ENCODE measurements around the gene LACTB.
"Not testable (repeated sequence)": the region's sequence is repeated elsewhere in the genome, so short reads cannot be mapped to it uniquely, and the experiment has no call there.

LACTB gene

DNA sequence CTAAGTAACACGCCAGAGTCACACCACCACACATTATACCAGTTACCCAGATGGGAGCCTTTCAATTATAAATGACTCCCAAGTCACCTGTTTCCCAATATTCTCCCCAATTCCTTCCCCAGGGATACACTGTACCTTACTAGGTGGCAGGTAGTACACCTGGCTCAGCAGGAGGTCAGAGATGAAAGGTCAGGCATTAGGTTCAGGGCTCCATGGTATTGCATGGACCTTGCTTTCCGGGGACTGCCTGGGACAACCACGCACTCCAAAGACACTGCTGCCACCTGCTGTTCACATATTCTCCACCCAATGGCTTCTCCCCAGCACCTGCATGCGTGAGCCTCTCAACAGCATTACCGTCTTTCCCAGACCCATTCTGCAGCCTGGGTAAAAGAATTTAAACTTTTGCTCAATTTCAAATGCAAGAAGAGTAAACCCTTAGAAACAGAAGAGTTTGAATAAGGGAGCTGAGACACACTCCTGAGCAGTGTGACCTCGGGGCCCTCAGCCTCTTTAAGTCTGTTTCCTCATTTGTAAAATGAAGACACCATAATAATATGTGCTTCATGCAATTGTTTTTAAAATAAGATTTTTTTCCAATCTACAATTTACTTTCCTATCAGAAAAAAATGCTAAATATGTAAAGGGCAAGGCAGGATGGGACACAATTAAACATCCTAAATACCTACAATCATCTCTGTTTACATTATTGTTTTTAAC is 28.0 kb upstream of the LACTB start:
- H3K27me3 ChIP-seq (ENCODE audit: control insufficient read depth, insufficient read depth, low read length), result no peaks in the 10 kb centered on the region
- H3K9ac ChIP-seq (ENCODE audit: low read length), result no peak overlapping the region
- H3K36me3 ChIP-seq (ENCODE audit: control insufficient read depth, insufficient read depth, low read length), result no peaks in the 10 kb centered on the region
- H3K4me1 ChIP-seq (ENCODE audit: control insufficient read depth, insufficient read depth, low read length), result peaks cover 8% of the 10 kb centered on the region
- no peak overlapping the region for H3K4me3 ChIP-seq (ENCODE audit: low read length)
- H3K9me3 ChIP-seq (ENCODE audit: control insufficient read depth, low read length), result no peaks in the 10 kb centered on the region

DNA sequence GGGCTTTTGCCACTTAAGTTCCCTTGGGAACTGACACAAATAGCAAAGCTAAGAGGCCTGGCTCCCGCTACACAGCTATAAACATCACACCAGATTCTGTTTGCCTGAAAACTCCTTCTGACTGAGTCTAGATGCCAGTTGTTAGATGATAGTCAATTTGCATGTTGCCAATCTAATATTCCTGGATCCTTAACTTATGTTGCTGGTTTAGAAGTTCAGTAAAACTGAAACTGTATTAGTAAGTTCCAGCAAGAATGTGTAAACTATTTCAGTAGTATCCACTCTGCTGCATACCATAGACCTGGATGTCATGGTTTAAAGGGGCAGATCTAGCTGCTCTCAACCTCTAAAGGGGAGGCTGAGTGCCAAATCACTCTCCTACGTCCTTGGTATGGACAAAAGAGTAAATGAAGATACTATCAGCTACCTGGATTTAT is 27.1 kb upstream of the LACTB start:
- H3K36me3 ChIP-seq (ENCODE audit: control insufficient read depth, insufficient read depth, low read length), result no peaks in the 10 kb centered on the region
- peaks cover 3% of the 10 kb centered on the region for H3K4me1 ChIP-seq (ENCODE audit: control insufficient read depth, insufficient read depth, low read length)
- H3K4me3 ChIP-seq (ENCODE audit: low read length), result no peak overlapping the region
- no peak overlapping the region for H3K9ac ChIP-seq (ENCODE audit: low read length)
- H3K9me3 ChIP-seq (ENCODE audit: control insufficient read depth, low read length), result no peaks in the 10 kb centered on the region
- no peaks in the 10 kb centered on the region for H3K27me3 ChIP-seq (ENCODE audit: control insufficient read depth, insufficient read depth, low read length)

GRCh38 chr15:63096178-63096577 is 25.5 kb upstream of the LACTB start:
- Histone ChIP-seq H3K36me3 (ENCODE audit: control insufficient read depth, insufficient read depth, low read length) (no peaks in the 10 kb centered on the region), H3K9ac (ENCODE audit: low read length) (no peak overlapping the region)

GRCh38 chr15:63098901-63099300 is 22.8 kb upstream of the LACTB start:
- not testable (repeated sequence) for H3K4me1 ChIP-seq (ENCODE audit: control insufficient read depth, insufficient read depth, low read length); H3K36me3 ChIP-seq (ENCODE audit: control insufficient read depth, insufficient read depth, low read length); H3K27me3 ChIP-seq (ENCODE audit: control insufficient read depth, insufficient read depth, low read length); H3K9me3 ChIP-seq (ENCODE audit: control insufficient read depth, low read length); H3K4me3 ChIP-seq (ENCODE audit: low read length); H3K9ac ChIP-seq (ENCODE audit: low read length)

More at GRCh38 chr15:63096178-63096577, 25.5 kb upstream of the LACTB start:
- Histone ChIP-seq H3K27me3 (ENCODE audit: control insufficient read depth, insufficient read depth, low read length) (no peaks in the 10 kb centered on the region), H3K4me1 (ENCODE audit: control insufficient read depth, insufficient read depth, low read length) (peaks cover 3% of the 10 kb centered on the region), H3K9me3 (ENCODE audit: control insufficient read depth, low read length) (no peaks in the 10 kb centered on the region), H3K4me3 (ENCODE audit: low read length) (no peak overlapping the region)

DNA sequence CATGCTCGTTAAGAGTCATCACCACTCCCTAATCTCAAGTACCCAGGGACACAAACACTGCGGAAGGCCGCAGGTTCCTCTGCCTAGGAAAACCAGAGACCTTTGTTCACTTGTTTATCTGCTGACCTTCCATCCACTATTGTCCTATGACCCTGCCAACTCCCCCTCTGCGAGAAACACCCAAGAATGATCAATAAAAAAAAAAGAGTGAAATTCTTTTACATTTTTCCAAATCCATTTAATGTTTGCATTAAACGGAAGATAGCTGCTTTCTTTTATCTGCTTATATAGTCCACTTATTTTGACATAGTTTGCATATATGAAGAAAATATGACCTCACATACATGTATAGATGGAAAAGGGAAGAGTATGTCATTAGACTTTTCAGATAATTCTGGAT is 22.1 kb upstream of the LACTB start:
- H3K4me3 ChIP-seq (ENCODE audit: low read length), result not testable (repeated sequence)

DNA sequence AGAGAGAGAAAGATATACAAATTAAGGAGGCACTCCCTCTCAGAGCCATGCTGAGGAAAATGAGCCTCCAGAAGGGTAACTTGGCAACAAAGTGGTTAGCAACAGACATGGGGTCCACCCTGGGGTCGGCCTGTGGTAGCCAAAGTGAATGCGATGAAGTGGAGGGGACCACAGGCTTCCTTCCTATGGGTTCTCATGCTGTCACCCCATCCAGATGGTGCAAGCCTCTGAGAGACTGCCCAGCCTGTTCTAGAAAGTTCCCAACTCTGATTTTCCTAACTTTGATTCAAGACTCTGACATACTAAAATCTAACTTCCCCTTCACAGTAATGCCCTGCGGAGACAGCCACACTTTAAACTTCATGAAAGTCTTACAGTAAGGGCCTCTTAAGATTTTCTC is 18.2 kb upstream of the LACTB start:
- H3K27me3 ChIP-seq (ENCODE audit: control insufficient read depth, insufficient read depth, low read length), result no peaks in the 10 kb centered on the region
- no peaks in the 10 kb centered on the region for H3K36me3 ChIP-seq (ENCODE audit: control insufficient read depth, insufficient read depth, low read length)
- H3K4me1 ChIP-seq (ENCODE audit: control insufficient read depth, insufficient read depth, low read length), result no peaks in the 10 kb centered on the region
- no peaks in the 10 kb centered on the region for H3K9me3 ChIP-seq (ENCODE audit: control insufficient read depth, low read length)
- H3K9ac ChIP-seq (ENCODE audit: low read length), result no peak overlapping the region
- H3K4me3 ChIP-seq (ENCODE audit: low read length), result no peak overlapping the region

More for the DNA sequence above, 22.1 kb upstream of the LACTB start:
- H3K4me1 ChIP-seq (ENCODE audit: control insufficient read depth, insufficient read depth, low read length); H3K9me3 ChIP-seq (ENCODE audit: control insufficient read depth, low read length); H3K27me3 ChIP-seq (ENCODE audit: control insufficient read depth, insufficient read depth, low read length); H3K36me3 ChIP-seq (ENCODE audit: control insufficient read depth, insufficient read depth, low read length); H3K9ac ChIP-seq (ENCODE audit: low read length): not testable (repeated sequence)

GRCh38 chr15:63104727-63105126 is 16.9 kb upstream of the LACTB start:
- H3K9me3 ChIP-seq (ENCODE audit: control insufficient read depth, low read length), result no peaks in the 10 kb centered on the region
- no peak overlapping the region for H3K4me3 ChIP-seq (ENCODE audit: low read length)
- no peaks in the 10 kb centered on the region for H3K27me3 ChIP-seq (ENCODE audit: control insufficient read depth, insufficient read depth, low read length)
- no peak overlapping the region for H3K9ac ChIP-seq (ENCODE audit: low read length)
- H3K36me3 ChIP-seq (ENCODE audit: control insufficient read depth, insufficient read depth, low read length), result no peaks in the 10 kb centered on the region
- H3K4me1 ChIP-seq (ENCODE audit: control insufficient read depth, insufficient read depth, low read length), result no peaks in the 10 kb centered on the region

DNA sequence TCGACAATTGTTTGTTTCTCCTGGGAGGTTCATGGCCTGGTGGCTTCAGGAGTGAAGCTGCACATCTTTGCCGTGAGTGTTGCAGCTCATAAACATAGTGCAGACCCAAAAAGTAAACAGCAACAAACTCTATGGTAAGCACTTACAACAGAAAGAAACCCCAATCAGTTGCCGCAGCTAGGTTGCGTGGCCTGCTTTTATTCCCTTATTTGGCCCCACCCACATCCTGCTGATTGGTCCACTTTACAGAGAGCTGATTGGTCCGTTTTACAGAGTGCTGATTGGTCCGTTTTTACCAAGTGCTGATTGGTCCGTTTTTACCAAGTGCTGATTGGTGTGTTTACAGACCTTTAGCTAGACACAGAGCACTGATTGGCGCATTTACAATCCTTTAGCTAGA is 16.3 kb upstream of the LACTB start:
- H3K4me3 ChIP-seq (ENCODE audit: low read length); H3K9me3 ChIP-seq (ENCODE audit: control insufficient read depth, low read length); H3K27me3 ChIP-seq (ENCODE audit: control insufficient read depth, insufficient read depth, low read length); H3K36me3 ChIP-seq (ENCODE audit: control insufficient read depth, insufficient read depth, low read length); H3K4me1 ChIP-seq (ENCODE audit: control insufficient read depth, insufficient read depth, low read length); H3K9ac ChIP-seq (ENCODE audit: low read length): not testable (repeated sequence)

GRCh38 chr15:63107895-63108546 is 13.6 kb upstream of the LACTB start:
- no peaks in the 10 kb centered on the region for H3K36me3 ChIP-seq (ENCODE audit: control insufficient read depth, insufficient read depth, low read length)
- no peaks in the 10 kb centered on the region for H3K27me3 ChIP-seq (ENCODE audit: control insufficient read depth, insufficient read depth, low read length)
- H3K4me1 ChIP-seq (ENCODE audit: control insufficient read depth, insufficient read depth, low read length), result no peaks in the 10 kb centered on the region
- no peak overlapping the region for H3K9ac ChIP-seq (ENCODE audit: low read length)
- H3K9me3 ChIP-seq (ENCODE audit: control insufficient read depth, low read length), result no peaks in the 10 kb centered on the region
- H3K4me3 ChIP-seq (ENCODE audit: low read length), result no peak overlapping the region

DNA sequence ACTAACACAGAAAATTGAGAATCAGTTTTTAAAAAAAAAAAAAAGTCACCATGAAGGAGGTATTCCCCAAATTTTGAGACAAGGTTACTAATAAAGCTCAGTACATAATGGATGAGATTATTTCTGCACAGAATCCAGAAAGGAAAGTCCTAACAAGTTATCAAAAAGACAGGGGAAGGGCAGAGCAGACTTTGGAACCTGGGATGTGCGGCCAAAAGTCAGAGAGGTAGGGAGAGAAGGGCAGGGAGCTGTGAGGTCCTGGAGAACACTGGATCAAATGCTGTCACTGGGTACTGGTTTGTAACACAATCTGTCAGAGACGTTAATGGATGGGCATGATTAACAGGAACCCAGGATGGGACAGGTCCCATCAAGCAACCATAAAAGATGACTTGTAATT is 12.2 kb upstream of the LACTB start:
- Histone ChIP-seq H3K27me3 (ENCODE audit: control insufficient read depth, insufficient read depth, low read length) (no peaks in the 10 kb centered on the region), H3K4me3 (ENCODE audit: low read length) (no peak overlapping the region), H3K4me1 (ENCODE audit: control insufficient read depth, insufficient read depth, low read length) (no peaks in the 10 kb centered on the region), H3K36me3 (ENCODE audit: control insufficient read depth, insufficient read depth, low read length) (no peaks in the 10 kb centered on the region), H3K9ac (ENCODE audit: low read length) (no peak overlapping the region), H3K9me3 (ENCODE audit: control insufficient read depth, low read length) (no peaks in the 10 kb centered on the region)

- H3K4me3 ChIP-seq (ENCODE audit: low read length), result no peak overlapping the region
- H3K27me3 ChIP-seq (ENCODE audit: control insufficient read depth, insufficient read depth, low read length), result no peaks in the 10 kb centered on the region
- no peaks in the 10 kb centered on the region for H3K4me1 ChIP-seq (ENCODE audit: control insufficient read depth, insufficient read depth, low read length)
- H3K9ac ChIP-seq (ENCODE audit: low read length), result no peak overlapping the region
- H3K36me3 ChIP-seq (ENCODE audit: control insufficient read depth, insufficient read depth, low read length), result no peaks in the 10 kb centered on the region
- no peaks in the 10 kb centered on the region for H3K9me3 ChIP-seq (ENCODE audit: control insufficient read depth, low read length)
These were observed 11.7 kb upstream of the LACTB start for GRCh38 chr15:63109920-63110319.

DNA sequence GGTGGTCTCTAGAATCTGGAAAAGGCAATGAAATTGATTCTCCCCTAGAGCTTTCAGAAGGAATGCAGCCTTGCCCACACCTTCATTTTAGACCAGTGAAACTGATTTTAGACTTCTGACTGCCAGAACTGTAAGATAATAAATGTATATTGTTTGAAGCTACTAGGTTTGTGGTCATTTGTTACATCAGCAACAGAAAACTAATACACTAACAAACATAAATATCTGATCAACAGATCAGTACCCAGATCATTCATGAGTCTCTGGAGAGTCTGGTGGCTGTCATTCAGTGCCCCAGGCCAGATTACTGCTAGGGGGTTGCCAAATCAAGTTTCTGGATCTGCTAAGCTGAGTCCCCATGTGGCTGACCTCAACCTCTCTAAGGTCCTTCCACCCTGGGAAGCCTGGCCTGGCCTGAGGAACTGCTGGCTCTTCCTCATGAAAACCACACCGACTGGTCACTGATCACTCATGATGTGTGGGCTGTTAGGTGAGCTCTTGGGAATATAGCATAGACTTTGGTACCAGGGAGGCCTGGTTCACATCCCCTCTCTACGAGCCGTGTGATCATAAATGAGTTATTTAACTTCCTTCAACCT is 11.1 kb upstream of the LACTB start:
- Histone ChIP-seq H3K4me3 (ENCODE audit: low read length) (no peak overlapping the region), H3K27me3 (ENCODE audit: control insufficient read depth, insufficient read depth, low read length) (no peaks in the 10 kb centered on the region), H3K4me1 (ENCODE audit: control insufficient read depth, insufficient read depth, low read length) (no peaks in the 10 kb centered on the region), H3K36me3 (ENCODE audit: control insufficient read depth, insufficient read depth, low read length) (no peaks in the 10 kb centered on the region), H3K9ac (ENCODE audit: low read length) (no peak overlapping the region), H3K9me3 (ENCODE audit: control insufficient read depth, low read length) (no peaks in the 10 kb centered on the region)
